Glutamatergic neuron (in vitro differentiated cells): ENCODE data around the gene KRT34. TPM values are rescaled to one million over a fixed set of nuclear protein-coding genes. Genes with fewer than 3 reads are reported as not detected.

Experiments used
- DNase-seq: peaks from one replicate; pipeline ENCODE4 v3.0.0; 2022
- H3K27ac Mint-ChIP-seq: one replicate; pipeline ENCODE4 v1.8.0; 2020; ENCODE audit warnings: mild to moderate bottlenecking, mixed read lengths, inconsistent platforms; ENCODE audit not compliant: unreplicated experiment
- H3K27me3 Mint-ChIP-seq: one replicate; pipeline ENCODE4 v1.8.0; 2020; ENCODE audit warnings: mild to moderate bottlenecking, moderate library complexity, mixed read lengths, inconsistent platforms; ENCODE audit not compliant: unreplicated experiment
- H3K36me3 Mint-ChIP-seq: one replicate; pipeline ENCODE4 v1.8.0; 2020; ENCODE audit warnings: mild to moderate bottlenecking, mixed read lengths, inconsistent platforms; ENCODE audit not compliant: unreplicated experiment
- H3K4me1 Mint-ChIP-seq: one replicate; pipeline ENCODE4 v1.8.0; 2020; ENCODE audit warnings: mild to moderate bottlenecking, low read depth, mixed read lengths, inconsistent platforms; ENCODE audit not compliant: unreplicated experiment
- H3K4me3 Mint-ChIP-seq: one replicate; pipeline ENCODE4 v1.8.0; 2020; ENCODE audit warnings: mild to moderate bottlenecking, mixed read lengths, inconsistent platforms; ENCODE audit not compliant: unreplicated experiment
- H3K9me3 Mint-ChIP-seq: one replicate; pipeline ENCODE4 v1.8.0; 2020; ENCODE audit warnings: mild to moderate bottlenecking, moderate library complexity, mixed read lengths, inconsistent platforms; ENCODE audit not compliant: unreplicated experiment
- total RNA-seq: library from RNA; stranded (reverse); fragmentation: NEBNext Ultra II Directional; extraction: Animal tissue kit (Norgen Biotek cat#: 25700); gene quantifications from one replicate; pipeline ENCODE4 v1.2.1, GENCODE V29; 2021; ENCODE audit not compliant: unreplicated experiment
- TF ChIP-seq, protein P1 (sequence below): fragments of 200-600 bp; sonication (generic); IDR thresholded peaks from one replicate; pipeline ENCODE4 v1.5.0; 2021; ENCODE audit not compliant: partially characterized antibody, unreplicated experiment

Gene KRT34
- total RNA-seq, 1 donor from 2014 or later, result not detected

DNA sequence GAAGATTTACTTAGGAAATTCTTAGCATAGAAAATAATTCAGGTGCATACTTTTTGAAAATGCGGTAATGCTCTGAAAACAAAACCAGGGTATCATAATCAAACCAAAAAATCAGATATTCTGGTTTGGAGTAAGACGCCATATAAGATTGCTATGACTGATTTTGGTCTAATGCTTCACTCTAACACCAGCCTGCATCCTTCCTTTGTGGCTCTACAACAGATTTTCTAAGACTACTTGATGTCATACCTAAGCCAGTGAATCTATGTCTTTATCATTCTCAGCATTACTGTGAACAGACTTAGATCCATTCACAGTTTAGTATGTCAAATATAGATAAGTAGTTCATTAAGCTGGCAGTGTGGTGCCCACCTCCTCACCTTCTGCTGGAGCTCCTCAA lies 13.1 kb downstream of the KRT34 start:
- Mint-ChIP-seq H3K4me3 (no peak overlapping the region), H3K9me3 (peaks cover 4% of the 10 kb centered on the region), H3K27me3 (peaks cover 4% of the 10 kb centered on the region), H3K36me3 (no peaks in the 10 kb centered on the region), H3K4me1 (peaks cover 8% of the 10 kb centered on the region), H3K27ac (no peak overlapping the region)
- DNase-seq, result no peak
- TF ChIP-seq, protein P1, sequence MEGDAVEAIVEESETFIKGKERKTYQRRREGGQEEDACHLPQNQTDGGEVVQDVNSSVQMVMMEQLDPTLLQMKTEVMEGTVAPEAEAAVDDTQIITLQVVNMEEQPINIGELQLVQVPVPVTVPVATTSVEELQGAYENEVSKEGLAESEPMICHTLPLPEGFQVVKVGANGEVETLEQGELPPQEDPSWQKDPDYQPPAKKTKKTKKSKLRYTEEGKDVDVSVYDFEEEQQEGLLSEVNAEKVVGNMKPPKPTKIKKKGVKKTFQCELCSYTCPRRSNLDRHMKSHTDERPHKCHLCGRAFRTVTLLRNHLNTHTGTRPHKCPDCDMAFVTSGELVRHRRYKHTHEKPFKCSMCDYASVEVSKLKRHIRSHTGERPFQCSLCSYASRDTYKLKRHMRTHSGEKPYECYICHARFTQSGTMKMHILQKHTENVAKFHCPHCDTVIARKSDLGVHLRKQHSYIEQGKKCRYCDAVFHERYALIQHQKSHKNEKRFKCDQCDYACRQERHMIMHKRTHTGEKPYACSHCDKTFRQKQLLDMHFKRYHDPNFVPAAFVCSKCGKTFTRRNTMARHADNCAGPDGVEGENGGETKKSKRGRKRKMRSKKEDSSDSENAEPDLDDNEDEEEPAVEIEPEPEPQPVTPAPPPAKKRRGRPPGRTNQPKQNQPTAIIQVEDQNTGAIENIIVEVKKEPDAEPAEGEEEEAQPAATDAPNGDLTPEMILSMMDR, result no peak

DNA sequence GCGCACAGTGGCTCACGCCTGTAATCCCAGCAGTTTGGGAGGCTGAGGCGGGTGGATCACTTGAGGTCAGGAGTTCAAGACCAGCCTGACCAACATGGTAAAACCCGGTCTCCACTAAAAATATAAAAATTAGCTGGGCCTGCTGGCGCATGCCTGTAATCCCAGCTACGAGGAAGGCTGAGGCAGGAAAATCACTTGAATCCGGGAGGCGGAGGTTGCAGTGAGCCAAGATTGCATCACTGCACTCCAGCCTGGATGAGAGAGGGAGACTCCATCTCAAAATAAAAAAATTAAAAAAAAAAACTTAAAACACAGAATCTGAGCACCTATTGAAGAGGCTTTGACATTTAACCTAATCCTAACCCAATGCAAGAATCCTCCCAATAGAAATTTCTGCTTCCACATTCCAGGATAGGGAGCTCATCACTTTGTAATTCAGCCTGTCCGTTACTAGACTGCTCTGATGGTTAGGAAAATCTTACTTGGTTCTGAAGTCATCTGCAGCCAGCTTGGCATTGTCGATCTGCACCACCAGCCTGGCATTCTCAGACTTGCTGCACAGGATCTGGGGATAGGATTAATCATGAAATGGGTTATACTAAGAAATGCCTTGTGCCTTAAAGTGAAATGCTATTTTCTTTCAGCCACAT lies 14.6 kb downstream of the KRT34 start:
- TF ChIP-seq, protein P1, result no peak
- Mint-ChIP-seq H3K9me3 (peaks cover 4% of the 10 kb centered on the region), H3K4me3 (no peak overlapping the region), H3K27ac (no peak overlapping the region), H3K4me1 (peaks cover 8% of the 10 kb centered on the region), H3K36me3 (no peaks in the 10 kb centered on the region), H3K27me3 (peaks cover 4% of the 10 kb centered on the region)
- DNase-seq, result no peak

DNA sequence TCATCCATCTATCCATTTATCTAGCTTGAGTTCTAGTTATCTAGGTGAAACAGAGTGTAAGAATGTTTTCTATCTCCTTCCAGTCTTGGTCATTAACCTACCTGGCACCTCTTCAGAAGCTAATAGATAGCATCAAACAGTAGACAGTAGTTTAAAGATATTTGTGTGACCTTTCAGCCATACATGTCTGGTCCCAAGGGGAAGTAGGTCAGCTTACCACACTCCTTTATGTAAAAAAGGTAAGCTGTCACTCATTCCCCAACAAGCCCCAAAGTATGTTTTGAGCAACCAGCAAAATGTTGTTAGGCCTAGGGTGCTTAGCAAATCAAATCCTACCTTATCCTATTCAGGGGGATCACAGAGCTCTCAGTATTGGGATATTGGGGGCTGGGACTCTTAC lies 16.0 kb downstream of the KRT34 start:
- no peak for DNase-seq
- no peaks in the 10 kb centered on the region for H3K36me3 Mint-ChIP-seq
- peaks cover 6% of the 10 kb centered on the region for H3K9me3 Mint-ChIP-seq
- H3K4me3 Mint-ChIP-seq, result no peak overlapping the region
- peaks cover 4% of the 10 kb centered on the region for H3K27me3 Mint-ChIP-seq
- H3K27ac Mint-ChIP-seq, result no peak overlapping the region
- H3K4me1 Mint-ChIP-seq, result peaks cover 8% of the 10 kb centered on the region
- TF ChIP-seq, protein P1, result no peak

DNA sequence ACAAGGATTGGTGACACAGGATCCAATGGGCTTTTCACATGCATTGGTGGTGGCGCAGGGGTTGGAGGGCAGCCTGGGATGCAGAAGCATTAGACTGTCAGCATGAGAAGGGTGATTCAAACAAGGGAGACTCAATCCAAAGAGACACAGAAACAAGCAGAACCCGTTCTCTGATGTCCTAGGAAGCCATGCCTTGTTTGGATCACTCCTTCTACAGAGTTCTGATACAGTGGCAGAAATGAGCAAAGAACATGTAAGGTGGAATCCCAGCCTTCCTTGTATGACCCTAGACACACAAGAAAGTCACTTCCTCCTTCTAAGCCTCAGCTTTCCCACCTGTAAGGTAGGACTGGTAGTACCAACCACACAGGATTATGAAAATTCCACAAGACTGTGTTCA lies 18.2 kb downstream of the KRT34 start:
- DNase-seq, result no peak

More for the DNA sequence above, 18.2 kb downstream of the KRT34 start:
- peaks cover 3% of the 10 kb centered on the region for H3K4me1 Mint-ChIP-seq
- no peak overlapping the region for H3K4me3 Mint-ChIP-seq
- TF ChIP-seq, protein P1, result no peak
- H3K36me3 Mint-ChIP-seq, result no peaks in the 10 kb centered on the region
- peaks cover 6% of the 10 kb centered on the region for H3K9me3 Mint-ChIP-seq
- H3K27me3 Mint-ChIP-seq, result peaks cover 1% of the 10 kb centered on the region
- H3K27ac Mint-ChIP-seq, result no peak overlapping the region
